ENCODE measurements around the gene RORC. TPM values are rescaled to one million over a fixed set of nuclear protein-coding genes. Genes with fewer than 3 reads are reported as not detected.

The RORC gene
- total RNA-seq, 1 experiment from 2014 or later = 1.3 TPM

- RAD21 ChIA-PET (ENCODE audit: low non-redundant PET in 1 of 2, low total read pairs in 2 of 2, uncharacterized antibody in 2 of 2, unreplicated experiment in 2 of 2) = no interaction called here
- ATAC-seq = no peak
- H3K9me2 ChIP-seq (ENCODE audit: insufficient read depth) = no peaks in the 10 kb centered on the region
- no peak for DNase-seq (ENCODE audit: low read depth, low spot score)
- no peak for TF ChIP-seq ZBTB33 (IDR thresholded peaks at IDR 0.05; ENCODE audit: extremely low read depth, insufficient replicate concordance, low read length)
- TF ChIP-seq, protein P1, sequence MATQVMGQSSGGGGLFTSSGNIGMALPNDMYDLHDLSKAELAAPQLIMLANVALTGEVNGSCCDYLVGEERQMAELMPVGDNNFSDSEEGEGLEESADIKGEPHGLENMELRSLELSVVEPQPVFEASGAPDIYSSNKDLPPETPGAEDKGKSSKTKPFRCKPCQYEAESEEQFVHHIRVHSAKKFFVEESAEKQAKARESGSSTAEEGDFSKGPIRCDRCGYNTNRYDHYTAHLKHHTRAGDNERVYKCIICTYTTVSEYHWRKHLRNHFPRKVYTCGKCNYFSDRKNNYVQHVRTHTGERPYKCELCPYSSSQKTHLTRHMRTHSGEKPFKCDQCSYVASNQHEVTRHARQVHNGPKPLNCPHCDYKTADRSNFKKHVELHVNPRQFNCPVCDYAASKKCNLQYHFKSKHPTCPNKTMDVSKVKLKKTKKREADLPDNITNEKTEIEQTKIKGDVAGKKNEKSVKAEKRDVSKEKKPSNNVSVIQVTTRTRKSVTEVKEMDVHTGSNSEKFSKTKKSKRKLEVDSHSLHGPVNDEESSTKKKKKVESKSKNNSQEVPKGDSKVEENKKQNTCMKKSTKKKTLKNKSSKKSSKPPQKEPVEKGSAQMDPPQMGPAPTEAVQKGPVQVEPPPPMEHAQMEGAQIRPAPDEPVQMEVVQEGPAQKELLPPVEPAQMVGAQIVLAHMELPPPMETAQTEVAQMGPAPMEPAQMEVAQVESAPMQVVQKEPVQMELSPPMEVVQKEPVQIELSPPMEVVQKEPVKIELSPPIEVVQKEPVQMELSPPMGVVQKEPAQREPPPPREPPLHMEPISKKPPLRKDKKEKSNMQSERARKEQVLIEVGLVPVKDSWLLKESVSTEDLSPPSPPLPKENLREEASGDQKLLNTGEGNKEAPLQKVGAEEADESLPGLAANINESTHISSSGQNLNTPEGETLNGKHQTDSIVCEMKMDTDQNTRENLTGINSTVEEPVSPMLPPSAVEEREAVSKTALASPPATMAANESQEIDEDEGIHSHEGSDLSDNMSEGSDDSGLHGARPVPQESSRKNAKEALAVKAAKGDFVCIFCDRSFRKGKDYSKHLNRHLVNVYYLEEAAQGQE (IDR thresholded peaks at IDR 0.05; ENCODE audit: low read depth) = no peak
- no peak for TF ChIP-seq CEBPB (IDR thresholded peaks at IDR 0.05; ENCODE audit: low read depth)
- no peak for TF ChIP-seq EZH2phosphoT487 (IDR thresholded peaks at IDR 0.05; ENCODE audit: borderline replicate concordance)
- TF ChIP-seq RAD21 (IDR thresholded peaks at IDR 0.05; ENCODE audit: low read depth) = no peak
- no peak for TF ChIP-seq EZH2 (IDR thresholded peaks at IDR 0.05)
- no peak for TF ChIP-seq SP1 (IDR thresholded peaks at IDR 0.05; ENCODE audit: low read depth)
- no peak for TF ChIP-seq ELF1 (IDR thresholded peaks at IDR 0.05; ENCODE audit: borderline replicate concordance, low read depth)
- TF ChIP-seq, protein P2, sequence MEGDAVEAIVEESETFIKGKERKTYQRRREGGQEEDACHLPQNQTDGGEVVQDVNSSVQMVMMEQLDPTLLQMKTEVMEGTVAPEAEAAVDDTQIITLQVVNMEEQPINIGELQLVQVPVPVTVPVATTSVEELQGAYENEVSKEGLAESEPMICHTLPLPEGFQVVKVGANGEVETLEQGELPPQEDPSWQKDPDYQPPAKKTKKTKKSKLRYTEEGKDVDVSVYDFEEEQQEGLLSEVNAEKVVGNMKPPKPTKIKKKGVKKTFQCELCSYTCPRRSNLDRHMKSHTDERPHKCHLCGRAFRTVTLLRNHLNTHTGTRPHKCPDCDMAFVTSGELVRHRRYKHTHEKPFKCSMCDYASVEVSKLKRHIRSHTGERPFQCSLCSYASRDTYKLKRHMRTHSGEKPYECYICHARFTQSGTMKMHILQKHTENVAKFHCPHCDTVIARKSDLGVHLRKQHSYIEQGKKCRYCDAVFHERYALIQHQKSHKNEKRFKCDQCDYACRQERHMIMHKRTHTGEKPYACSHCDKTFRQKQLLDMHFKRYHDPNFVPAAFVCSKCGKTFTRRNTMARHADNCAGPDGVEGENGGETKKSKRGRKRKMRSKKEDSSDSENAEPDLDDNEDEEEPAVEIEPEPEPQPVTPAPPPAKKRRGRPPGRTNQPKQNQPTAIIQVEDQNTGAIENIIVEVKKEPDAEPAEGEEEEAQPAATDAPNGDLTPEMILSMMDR (IDR thresholded peaks at IDR 0.05 in 2 of 3, conservative IDR thresholded peaks at IDR 0.05 in 1 of 3; ENCODE audit: borderline replicate concordance in 1 of 3, insufficient read depth in 1 of 3, low read depth in 2 of 3, low read length in 2 of 3) = no peak
- no peak overlapping the region for H3K9ac ChIP-seq (ENCODE audit: low read length)
- POLR2A ChIA-PET = no interaction called here
- intact Hi-C loops (cut with micrococcal nuclease) = no loop called here
- H3K27ac ChIP-seq (ENCODE audit: low read depth, low read length) = no peak overlapping the region
- H3K36me3 ChIP-seq (ENCODE audit: control insufficient read depth in 1 of 2, insufficient read depth in 2 of 2, low read length in 2 of 2) = no peaks in the 10 kb centered on the region
- H3K9me3 ChIP-seq (ENCODE audit: control insufficient read depth in 1 of 2, insufficient read depth in 1 of 2, low read depth in 1 of 2, low read length in 2 of 2) = no peaks in the 10 kb centered on the region
- H3K4me2 ChIP-seq (ENCODE audit: low read length) = no peak overlapping the region
- BruUV-seq (replicated peaks) = no TSS peak
- no peaks in the 10 kb centered on the region for H3K79me2 ChIP-seq (ENCODE audit: insufficient read depth, low read length)
- no peaks in the 10 kb centered on the region for H3K4me1 ChIP-seq (ENCODE audit: control insufficient read depth in 1 of 2, insufficient read depth in 2 of 2, low read length in 2 of 2)
- H4K20me1 ChIP-seq (ENCODE audit: insufficient read depth) = no peaks in the 10 kb centered on the region
- CTCF ChIA-PET = no interaction called here
- no peak overlapping the region for H2AFZ ChIP-seq (ENCODE audit: low read depth, low read length, poor library complexity, severe bottlenecking)
- H3K4me3 ChIP-seq (replicated peaks in 1 of 2; ENCODE audit: low read depth in 1 of 2, low read length in 2 of 2) = no peak overlapping the region
- H3K27me3 ChIP-seq (ENCODE audit: insufficient read depth, low read length) = no peaks in the 10 kb centered on the region
These were observed 29.0 kb upstream of the RORC start for GRCh38 chr1:151860504-151861187.
